IMR-90 (cell line): ENCODE data around the gene FYB2. TPM values are rescaled to one million over a fixed set of nuclear protein-coding genes. Genes with fewer than 3 reads are reported as not detected.

Experiments
- ATAC-seq: fragments of 200-7000 bp; cut with Tn5 transposase; 2 replicates; pipeline ENCODE4 v1.9.1; 2020; ENCODE audit warnings: low read depth, mild to moderate bottlenecking, moderate library complexity
- BruUV-seq: library from RNA; stranded (reverse); fragments of 400-500 nt; replicated peaks from 2 replicates; lab custom pipeline; 2021; lab: Mats Ljungman, UMichigan
- CTCF ChIA-PET: fragments of 300-600 bp; formaldehyde crosslinking; extraction: SDS; loops from one replicate; lab custom pipeline; 2021; ENCODE audit warnings: antibody characterized with exemption; lab: Yijun Ruan, JAX
- POLR2A ChIA-PET: fragments of 300-600 bp; sonication (Branson Sonifier 250); formaldehyde crosslinking; loops from one replicate; lab custom pipeline; 2022; ENCODE audit warnings: antibody characterized with exemption; ENCODE audit not compliant: unreplicated experiment; lab: Charles Lee
- DNase-seq: peaks from one replicate; pipeline ENCODE4 v3.0.0; 2013
- H2AFZ ChIP-seq: replicated peaks from 2 replicates; pipeline ENCODE3; 2013; ENCODE audit warnings: low read length, mild to moderate bottlenecking; ENCODE audit not compliant: poor library complexity
- H2AK5ac ChIP-seq: 2 replicates; pipeline ENCODE4 v1.6.1; 2013; ENCODE audit warnings: low read depth, low read length, inconsistent platforms
- H2AK9ac ChIP-seq: replicated peaks from 2 replicates; pipeline ENCODE3; 2013; ENCODE audit warnings: mild to moderate bottlenecking, low read depth, low read length, moderate library complexity; ENCODE audit not compliant: poor library complexity
- H2BK120ac ChIP-seq: 2 replicates; pipeline ENCODE4 v1.6.1; 2013; ENCODE audit warnings: low read depth, low read length, inconsistent platforms
- H2BK15ac ChIP-seq: 3 replicates; pipeline ENCODE4 v1.6.1; 2013; ENCODE audit warnings: low read depth, low read length, inconsistent platforms
- H2BK20ac ChIP-seq: 2 replicates; pipeline ENCODE4 v1.6.1; 2013; ENCODE audit warnings: low read depth, mild to moderate bottlenecking, inconsistent platforms, low read length, moderate library complexity
- H2BK5ac ChIP-seq: 2 replicates; pipeline ENCODE4 v1.6.1; 2013; ENCODE audit warnings: mild to moderate bottlenecking, low read depth, low read length, inconsistent platforms; ENCODE audit not compliant: poor library complexity, severe bottlenecking
- H3K14ac ChIP-seq: replicated peaks from 2 replicates; pipeline ENCODE4 v1.6.1; 2013; ENCODE audit warnings: low read depth, low read length, inconsistent platforms
- H3K18ac ChIP-seq: 2 replicates; pipeline ENCODE4 v1.6.1; 2013; ENCODE audit warnings: low read depth, low read length, control low read depth
- H3K23ac ChIP-seq: 2 replicates; pipeline ENCODE4 v1.6.1; 2013; ENCODE audit warnings: low read depth, low read length, inconsistent platforms
- H3K27ac ChIP-seq: 2 replicates; pipeline ENCODE4 v1.5.1; 2013; ENCODE audit warnings: mild to moderate bottlenecking, control low read depth, low read length; ENCODE audit not compliant: insufficient read depth
- H3K27me3 ChIP-seq: 2 replicates; pipeline ENCODE4 v1.6.1; 2013; ENCODE audit warnings: low read length; ENCODE audit not compliant: control insufficient read depth, insufficient read depth
- H3K36me3 ChIP-seq: 2 replicates; pipeline ENCODE4 v1.6.1; 2013; ENCODE audit warnings: low read length, mixed read lengths; ENCODE audit not compliant: control insufficient read depth, insufficient read depth
- H3K4ac ChIP-seq: 2 replicates; pipeline ENCODE4 v1.6.1; 2013; ENCODE audit warnings: low read depth, low read length, inconsistent platforms
- H3K4me1 ChIP-seq: 2 replicates; pipeline ENCODE4 v1.6.1; 2013; ENCODE audit warnings: low read length, mixed read lengths; ENCODE audit not compliant: control insufficient read depth, insufficient read depth
- H3K4me2 ChIP-seq: 2 replicates; pipeline ENCODE4 v1.6.1; 2013; ENCODE audit warnings: low read depth, mild to moderate bottlenecking, control low read depth, low read length, moderate library complexity
- H3K4me3 ChIP-seq: 2 replicates; pipeline ENCODE4 v1.5.1; 2013; ENCODE audit warnings: low read depth, mild to moderate bottlenecking, control low read depth, low read length, moderate library complexity; ENCODE audit not compliant: insufficient read depth
- H3K56ac ChIP-seq: 2 replicates; pipeline ENCODE4 v1.6.1; 2013; ENCODE audit warnings: low read length, inconsistent platforms; ENCODE audit not compliant: insufficient read depth; ENCODE audit errors: extremely low read depth
- H3K79me1 ChIP-seq, 2 experiments: 2 replicates each; pipeline ENCODE4 v1.6.1; 2013; ENCODE audit warnings: low read length in 2 of 2, inconsistent platforms in 1 of 2, low read depth in 1 of 2
- H3K9ac ChIP-seq: 2 replicates; pipeline ENCODE4 v1.6.1; 2013; ENCODE audit warnings: low read depth, low read length, control low read depth
- H3K9me1 ChIP-seq: 2 replicates; pipeline ENCODE4 v1.6.1; 2013; ENCODE audit warnings: low read length, inconsistent platforms; ENCODE audit not compliant: insufficient read depth
- H3K9me3 ChIP-seq: 2 replicates; pipeline ENCODE4 v1.6.1; 2013; ENCODE audit warnings: low read length; ENCODE audit not compliant: control insufficient read depth, insufficient read depth
- H4K20me1 ChIP-seq: 2 replicates; pipeline ENCODE4 v1.6.1; 2013; ENCODE audit warnings: low read length, inconsistent platforms; ENCODE audit not compliant: insufficient read depth
- H4K5ac ChIP-seq: 2 replicates; pipeline ENCODE4 v1.6.1; 2013; ENCODE audit warnings: mild to moderate bottlenecking, low read depth, low read length, control low read depth
- H4K8ac ChIP-seq, 2 experiments: 2 replicates each; pipeline ENCODE4 v1.6.1; 2013; ENCODE audit warnings: low read depth in 2 of 2, low read length in 2 of 2, control low read depth in 1 of 2, inconsistent platforms in 1 of 2
- H4K91ac ChIP-seq: 2 replicates; pipeline ENCODE4 v1.6.1; 2013; ENCODE audit warnings: low read depth, low read length, inconsistent platforms; ENCODE audit not compliant: insufficient read depth
- CEBPB ChIP-seq: IDR thresholded peaks from 2 replicates; pipeline ENCODE4 v1.6.1; 2012; ENCODE audit warnings: low read depth, low read length, improper control_type of control experiment
- CHD1 ChIP-seq: IDR thresholded peaks from 2 replicates; pipeline ENCODE4 v1.6.1; 2012; ENCODE audit warnings: low read depth, low read length, improper control_type of control experiment
- FOS ChIP-seq: fragments of 150-350 bp; IDR thresholded peaks from 2 replicates; pipeline ENCODE4 v1.6.1; 2016; ENCODE audit warnings: low read depth, low read length
- RAD21 ChIP-seq: IDR thresholded peaks from 2 replicates; pipeline ENCODE4 v1.6.1; 2012; ENCODE audit warnings: low read length, improper control_type of control experiment
- RCOR1 ChIP-seq: IDR thresholded peaks from 2 replicates; pipeline ENCODE4 v1.6.1; 2012; ENCODE audit warnings: mild to moderate bottlenecking, low read length, improper control_type of control experiment; ENCODE audit not compliant: insufficient replicate concordance
- WGBS, 2 experiments: methylation state at CpG; one replicate each; pipeline versions ENCODE4 v1.1.5 to v1.1.7; 2013; ENCODE audit warnings: missing lambda C conversion rate in 2 of 2; ENCODE audit not compliant: insufficient read length in 1 of 2; ENCODE audit errors: extremely low coverage in 2 of 2; 5-methylcytosine and 5-hydroxymethylcytosine counted together
- dilution Hi-C: fragments of 300-500 bp; cut with HindIII; formaldehyde crosslinking; loops from one replicate; pipeline ENCODE4 v1.14.3; 2018; ENCODE audit warnings: low sequenced_read_pairs; ENCODE audit not compliant: unreplicated experiment
- in situ Hi-C: fragments of 300-500 bp; cut with MboI; formaldehyde crosslinking; loops from 3 replicates; pipeline ENCODE4 v1.14.3; 2019; ENCODE audit warnings: low sequenced_read_pairs, inconsistent platforms, mixed read lengths
- intact Hi-C: fragments of 100-400 bp; cut with micrococcal nuclease; formaldehyde crosslinking; loops from 2 replicates; pipeline ENCODE4 v1.10.0; 2022
- polyA plus RNA-seq, 3 experiments: library from polyadenylated mRNA; depleted of rRNA; stranded (reverse); fragments of >200 nt; gene quantifications; 2 replicates each; pipeline ENCODE4 v1.2.3, GENCODE V29; 2012; ENCODE audit warnings: low replicate concordance in 1 of 3
- total RNA-seq: library from RNA; depleted of rRNA; stranded (reverse); fragments of >200 nt; gene quantifications from 2 replicates; pipeline ENCODE4 v1.2.3, GENCODE V29; 2012

Gene FYB2
- total and polyA plus RNA-seq, 2 of the 4 experiments (the other 2 are of a cell fraction), result under 0.01 TPM; not detected in 1

DNA sequence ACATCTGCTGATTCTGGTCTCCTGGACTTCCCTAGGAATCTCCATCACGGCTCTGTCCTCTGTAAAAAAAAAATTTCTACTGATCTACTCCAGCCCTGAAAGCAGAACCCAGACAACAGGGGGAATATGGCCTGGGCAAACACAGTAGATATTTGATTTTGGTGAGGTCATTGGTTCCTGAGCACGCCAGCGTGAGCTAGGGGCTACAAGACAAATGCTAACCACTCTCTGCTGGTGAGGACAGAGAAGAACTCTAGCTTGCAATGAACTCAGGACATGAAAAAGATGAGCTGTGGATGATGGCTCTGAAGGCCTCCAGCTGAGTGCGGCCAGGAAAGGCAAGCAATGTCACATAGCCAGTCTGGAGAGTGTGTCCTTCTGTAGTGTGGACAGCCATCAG lies 17.2 kb upstream of the FYB2 start:
- TF ChIP-seq FOS, result no peak
- TF ChIP-seq CHD1, result no peak
- TF ChIP-seq RCOR1, result no peak
- TF ChIP-seq RAD21, result no peak
- TF ChIP-seq CEBPB, result no peak
- Histone ChIP-seq H4K20me1 (no peaks in the 10 kb centered on the region), H3K36me3 (no peaks in the 10 kb centered on the region), H3K79me1 (no peaks in the 10 kb centered on the region), H3K9me3 (peaks cover 8% of the 10 kb centered on the region), H3K56ac (no peak overlapping the region), H3K4ac (0 out of 2 replicates have a peak overlapping the region, but pooled peaks have one; percentile 9), H2BK15ac (no peak overlapping the region; the same call in 2 of the 3 replicates), H3K4me1 (peaks cover 5% of the 10 kb centered on the region; the same call in 1 of the 2 replicates), H3K4me3 (no peak overlapping the region), H4K8ac (no peak overlapping the region), H3K27me3 (no peaks in the 10 kb centered on the region), H2AK5ac (peak overlapping the region; percentile 7; the same call in 1 of the 2 replicates), H3K18ac (no peak overlapping the region), H2AFZ (no peak overlapping the region), H2BK120ac (no peak overlapping the region), H3K27ac (no peak overlapping the region), H3K9me1 (peaks cover 7% of the 10 kb centered on the region; the same call in 1 of the 2 replicates), H2BK5ac (no peak overlapping the region), H3K9ac (no peak overlapping the region), H2AK9ac (no peak overlapping the region), H3K23ac (no peak overlapping the region), H4K91ac (no peak overlapping the region), H2BK20ac (no peak overlapping the region), H3K4me2 (no peak overlapping the region), H3K14ac (peak overlapping the region; percentile 0; the same call in 1 of the 2 replicates), H4K5ac (no peak overlapping the region)
- dilution Hi-C loops, result no loop called here
- no peak for ATAC-seq
- no TSS peak for BruUV-seq
- WGBS, 2 experiments, result no CpG with 5 or more reads among the region's 4 CpGs
- POLR2A ChIA-PET, result no interaction called here
- CTCF ChIA-PET, result interaction anchor here (0.6 kb wide), 1 partner anchor 112 kb away, joined by 3 read pairs; no protein-coding TSS in a partner anchor
- intact Hi-C loops, result loop anchor here (10.0 kb wide), 1 partner anchor 938 kb away; no protein-coding TSS in a partner anchor
- DNase-seq, result no peak
- in situ Hi-C loops, result loop anchor here (25.0 kb wide), 1 partner anchor 651 kb away; no protein-coding TSS in a partner anchor
